ENCODE data around the gene GLRA1. TPM values are rescaled to one million over a fixed set of nuclear protein-coding genes. Genes with fewer than 3 reads are reported as not detected.

Gene GLRA1
- total RNA-seq, 2 experiments from 2014 or later, result not detected

DNA sequence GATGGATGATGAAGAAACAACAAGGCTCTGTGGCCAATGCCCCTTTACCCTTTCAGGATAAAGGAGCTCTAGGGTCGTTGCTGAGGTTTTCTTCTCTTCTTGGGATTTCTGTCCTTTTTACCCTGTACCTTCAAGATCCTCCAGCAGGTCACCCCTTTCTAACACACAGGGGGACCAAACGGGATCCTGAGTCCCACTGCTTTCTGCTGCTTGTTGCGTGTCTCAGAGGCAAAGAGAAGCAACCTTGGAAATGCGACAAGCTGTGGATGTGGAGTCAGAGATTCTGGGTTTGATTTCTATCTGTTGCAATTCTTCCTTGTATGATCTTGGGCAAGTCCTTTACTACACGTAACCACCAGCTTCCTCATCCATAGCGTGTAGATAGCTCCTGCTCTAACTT is 20.5 kb downstream of the GLRA1 start:
- CTCF ChIA-PET, result interaction anchor here (2.0 kb wide), 1 partner anchor 79 kb away, joined by 8 read pairs; no protein-coding TSS in a partner anchor
- no peak overlapping the region for H3K4me3 Mint-ChIP-seq

DNA sequence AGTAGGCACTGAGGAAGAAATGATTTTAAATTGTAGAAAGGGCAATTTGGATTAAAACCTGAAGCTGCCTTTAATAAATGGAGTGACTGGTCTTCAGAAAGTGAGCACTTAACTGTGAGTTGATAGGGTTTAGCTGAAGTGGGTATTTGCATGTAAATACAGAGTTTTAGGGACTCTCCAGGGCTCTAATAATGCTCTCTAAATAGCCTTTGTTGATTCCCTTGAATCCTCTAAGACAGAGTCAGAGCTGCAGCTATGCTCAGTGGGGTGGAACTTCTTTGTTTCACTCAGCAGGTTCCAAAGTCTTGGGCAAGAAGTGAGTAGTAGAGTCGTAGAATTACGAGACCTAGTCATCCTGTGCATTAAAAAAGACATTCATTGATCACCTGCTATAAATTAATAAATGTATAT is 21.4 kb downstream of the GLRA1 start:
- Mint-ChIP-seq H3K4me3 (no peak overlapping the region), H3K27me3 (peaks cover 8% of the 10 kb centered on the region), H3K4me1 (ENCODE audit: low read depth) (no peaks in the 10 kb centered on the region), H3K9me3 (no peaks in the 10 kb centered on the region), H3K27ac (no peak overlapping the region), H3K36me3 (ENCODE audit: low read depth) (no peaks in the 10 kb centered on the region)
- ChIA-PET POLR2A (no interaction called here), CTCF (interaction anchor here (2.0 kb wide), 1 partner anchor 78 kb away, joined by 8 read pairs; no protein-coding TSS in a partner anchor)
- no peak for DNase-seq
- TF ChIP-seq CTCF (IDR thresholded peaks at IDR 0.05), result no peak
- intact Hi-C loops (cut with micrococcal nuclease), result no loop called here
- ATAC-seq, result no peak

More for the DNA sequence above, 20.5 kb downstream of the GLRA1 start:
- H3K27me3 Mint-ChIP-seq, result peaks cover 4% of the 10 kb centered on the region
- no peaks in the 10 kb centered on the region for H3K4me1 Mint-ChIP-seq (ENCODE audit: low read depth)
- intact Hi-C loops (cut with micrococcal nuclease), result no loop called here
- TF ChIP-seq CTCF (IDR thresholded peaks at IDR 0.05), result no peak
- DNase-seq (no peak), ATAC-seq (no peak)
- H3K9me3 Mint-ChIP-seq, result no peaks in the 10 kb centered on the region
- POLR2A ChIA-PET, result no interaction called here
- no peaks in the 10 kb centered on the region for H3K36me3 Mint-ChIP-seq (ENCODE audit: low read depth)
- H3K27ac Mint-ChIP-seq, result no peak overlapping the region

- no peak for TF ChIP-seq CTCF (IDR thresholded peaks at IDR 0.05)
- Mint-ChIP-seq H3K36me3 (ENCODE audit: low read depth) (no peaks in the 10 kb centered on the region), H3K9me3 (no peaks in the 10 kb centered on the region), H3K4me3 (no peak overlapping the region), H3K4me1 (ENCODE audit: low read depth) (peaks cover 3% of the 10 kb centered on the region), H3K27me3 (peaks cover 10% of the 10 kb centered on the region), H3K27ac (no peak overlapping the region)
- intact Hi-C loops (cut with micrococcal nuclease), result no loop called here
- POLR2A ChIA-PET, result no interaction called here
- CTCF ChIA-PET, result interaction anchor here (2.0 kb wide), 1 partner anchor 77 kb away, joined by 8 read pairs; no protein-coding TSS in a partner anchor
- ATAC-seq, result no peak
- no peak for DNase-seq
Observed at GRCh38 chr5:151902215-151902614, 22.4 kb downstream of the GLRA1 start.

DNA sequence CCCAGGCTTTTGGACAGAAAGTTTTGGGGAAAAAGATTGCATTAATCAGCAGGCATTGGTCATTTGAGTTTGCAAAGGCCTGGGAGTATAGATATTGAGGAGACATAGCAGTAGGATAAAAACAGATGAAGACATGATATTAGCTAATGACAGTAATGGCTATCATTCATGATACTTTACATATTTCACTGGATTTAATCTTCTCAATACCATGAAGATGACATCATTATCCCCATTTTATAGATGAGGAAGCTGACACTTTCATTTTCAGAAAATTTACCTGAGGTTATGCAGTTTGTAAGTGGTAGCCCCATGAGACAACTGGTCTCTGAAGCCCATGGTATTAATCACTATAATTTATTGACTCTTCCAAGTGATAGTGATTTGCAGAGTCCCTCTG is 23.0 kb downstream of the GLRA1 start:
- intact Hi-C loops (cut with micrococcal nuclease), result no loop called here
- DNase-seq (no peak), ATAC-seq (no peak)
- Mint-ChIP-seq H3K27ac (no peak overlapping the region), H3K9me3 (no peaks in the 10 kb centered on the region), H3K27me3 (peaks cover 10% of the 10 kb centered on the region), H3K4me3 (no peak overlapping the region), H3K4me1 (ENCODE audit: low read depth) (peaks cover 3% of the 10 kb centered on the region), H3K36me3 (ENCODE audit: low read depth) (no peaks in the 10 kb centered on the region)
- no peak for TF ChIP-seq CTCF (IDR thresholded peaks at IDR 0.05)
- ChIA-PET CTCF (no interaction called here), POLR2A (no interaction called here)

GRCh38 chr5:151900891-151901290 is 23.8 kb downstream of the GLRA1 start:
- ATAC-seq (no peak), DNase-seq (no peak)
- POLR2A ChIA-PET, result no interaction called here
- no peak for TF ChIP-seq CTCF (IDR thresholded peaks at IDR 0.05)
- Mint-ChIP-seq H3K9me3 (no peaks in the 10 kb centered on the region), H3K36me3 (ENCODE audit: low read depth) (no peaks in the 10 kb centered on the region), H3K27me3 (peaks cover 10% of the 10 kb centered on the region), H3K4me3 (no peak overlapping the region), H3K4me1 (ENCODE audit: low read depth) (peaks cover 3% of the 10 kb centered on the region), H3K27ac (no peak overlapping the region)
- CTCF ChIA-PET, result no interaction called here
- intact Hi-C loops (cut with micrococcal nuclease), result no loop called here

Data from activated CD8-positive, alpha-beta T cell treated with anti-CD3 and anti-CD28 coated beads for 36 hours (primary cell).